ENCODE measurements around the gene LIN28A.

LIN28A gene

DNA sequence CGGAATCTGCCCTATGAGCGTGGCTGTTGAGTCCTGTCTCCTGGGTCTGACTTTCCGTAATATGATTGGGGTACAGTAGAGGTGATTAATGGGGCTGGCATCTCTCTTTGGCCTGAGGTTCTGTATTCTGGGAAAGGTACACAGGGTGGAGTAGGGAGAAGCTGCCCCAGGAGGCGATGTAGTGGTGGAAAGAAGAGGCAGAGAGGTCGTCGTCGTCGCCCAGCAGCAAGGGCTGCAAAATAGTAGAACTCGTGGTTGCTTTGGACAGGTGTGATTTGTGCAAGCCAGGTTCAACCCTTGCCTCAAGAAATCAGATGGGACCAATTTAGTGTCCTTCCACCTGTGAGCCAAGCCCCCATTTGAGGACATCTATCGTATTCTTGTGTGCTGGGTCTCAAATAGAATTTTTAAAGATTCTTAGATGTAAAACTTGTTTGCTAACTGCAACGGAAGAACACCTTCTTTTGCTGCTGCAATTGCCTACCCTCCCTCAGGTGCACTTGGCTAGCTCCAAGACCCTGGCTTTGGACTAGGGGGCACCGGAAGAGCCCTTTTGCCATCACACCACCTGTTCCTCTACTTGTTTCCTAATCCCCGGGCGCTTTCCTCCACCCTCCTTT, 60.4 kb downstream of the LIN28A start:
- no peak for TF ChIP-seq EP300 (IDR thresholded peaks at IDR 0.05; ENCODE audit: borderline replicate concordance)
- no peak for TF ChIP-seq NFIC (IDR thresholded peaks at IDR 0.05)
- TF ChIP-seq YY1 (IDR thresholded peaks at IDR 0.05; ENCODE audit: low read depth) = no peak
- no peak for TF ChIP-seq EGR1 (IDR thresholded peaks at IDR 0.05)
- TF ChIP-seq TEAD4 (IDR thresholded peaks at IDR 0.05) = no peak
- TF ChIP-seq, protein P1, sequence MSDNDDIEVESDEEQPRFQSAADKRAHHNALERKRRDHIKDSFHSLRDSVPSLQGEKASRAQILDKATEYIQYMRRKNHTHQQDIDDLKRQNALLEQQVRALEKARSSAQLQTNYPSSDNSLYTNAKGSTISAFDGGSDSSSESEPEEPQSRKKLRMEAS (IDR thresholded peaks at IDR 0.05) = no peak
- TF ChIP-seq CEBPB (IDR thresholded peaks at IDR 0.05) = no peak
- TF ChIP-seq, protein P2, sequence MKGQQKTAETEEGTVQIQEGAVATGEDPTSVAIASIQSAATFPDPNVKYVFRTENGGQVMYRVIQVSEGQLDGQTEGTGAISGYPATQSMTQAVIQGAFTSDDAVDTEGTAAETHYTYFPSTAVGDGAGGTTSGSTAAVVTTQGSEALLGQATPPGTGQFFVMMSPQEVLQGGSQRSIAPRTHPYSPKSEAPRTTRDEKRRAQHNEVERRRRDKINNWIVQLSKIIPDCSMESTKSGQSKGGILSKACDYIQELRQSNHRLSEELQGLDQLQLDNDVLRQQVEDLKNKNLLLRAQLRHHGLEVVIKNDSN (IDR thresholded peaks at IDR 0.05) = no peak
- TF ChIP-seq RAD21 (IDR thresholded peaks at IDR 0.05; ENCODE audit: low read depth) = no peak
- TF ChIP-seq TAF1 (IDR thresholded peaks at IDR 0.05; ENCODE audit: low read depth) = no peak
- TF ChIP-seq TCF12 (IDR thresholded peaks at IDR 0.05; ENCODE audit: low read depth) = no peak
- TF ChIP-seq, protein P3, sequence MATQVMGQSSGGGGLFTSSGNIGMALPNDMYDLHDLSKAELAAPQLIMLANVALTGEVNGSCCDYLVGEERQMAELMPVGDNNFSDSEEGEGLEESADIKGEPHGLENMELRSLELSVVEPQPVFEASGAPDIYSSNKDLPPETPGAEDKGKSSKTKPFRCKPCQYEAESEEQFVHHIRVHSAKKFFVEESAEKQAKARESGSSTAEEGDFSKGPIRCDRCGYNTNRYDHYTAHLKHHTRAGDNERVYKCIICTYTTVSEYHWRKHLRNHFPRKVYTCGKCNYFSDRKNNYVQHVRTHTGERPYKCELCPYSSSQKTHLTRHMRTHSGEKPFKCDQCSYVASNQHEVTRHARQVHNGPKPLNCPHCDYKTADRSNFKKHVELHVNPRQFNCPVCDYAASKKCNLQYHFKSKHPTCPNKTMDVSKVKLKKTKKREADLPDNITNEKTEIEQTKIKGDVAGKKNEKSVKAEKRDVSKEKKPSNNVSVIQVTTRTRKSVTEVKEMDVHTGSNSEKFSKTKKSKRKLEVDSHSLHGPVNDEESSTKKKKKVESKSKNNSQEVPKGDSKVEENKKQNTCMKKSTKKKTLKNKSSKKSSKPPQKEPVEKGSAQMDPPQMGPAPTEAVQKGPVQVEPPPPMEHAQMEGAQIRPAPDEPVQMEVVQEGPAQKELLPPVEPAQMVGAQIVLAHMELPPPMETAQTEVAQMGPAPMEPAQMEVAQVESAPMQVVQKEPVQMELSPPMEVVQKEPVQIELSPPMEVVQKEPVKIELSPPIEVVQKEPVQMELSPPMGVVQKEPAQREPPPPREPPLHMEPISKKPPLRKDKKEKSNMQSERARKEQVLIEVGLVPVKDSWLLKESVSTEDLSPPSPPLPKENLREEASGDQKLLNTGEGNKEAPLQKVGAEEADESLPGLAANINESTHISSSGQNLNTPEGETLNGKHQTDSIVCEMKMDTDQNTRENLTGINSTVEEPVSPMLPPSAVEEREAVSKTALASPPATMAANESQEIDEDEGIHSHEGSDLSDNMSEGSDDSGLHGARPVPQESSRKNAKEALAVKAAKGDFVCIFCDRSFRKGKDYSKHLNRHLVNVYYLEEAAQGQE (IDR thresholded peaks at IDR 0.05; ENCODE audit: low read depth) = no peak
- TF ChIP-seq ZBTB7A (IDR thresholded peaks at IDR 0.05; ENCODE audit: low read depth) = no peak
- TF ChIP-seq FOXM1 (IDR thresholded peaks at IDR 0.05; ENCODE audit: borderline replicate concordance, low read depth) = no peak
- TF ChIP-seq CREB1 (IDR thresholded peaks at IDR 0.05; ENCODE audit: low read depth) = no peak

DNA sequence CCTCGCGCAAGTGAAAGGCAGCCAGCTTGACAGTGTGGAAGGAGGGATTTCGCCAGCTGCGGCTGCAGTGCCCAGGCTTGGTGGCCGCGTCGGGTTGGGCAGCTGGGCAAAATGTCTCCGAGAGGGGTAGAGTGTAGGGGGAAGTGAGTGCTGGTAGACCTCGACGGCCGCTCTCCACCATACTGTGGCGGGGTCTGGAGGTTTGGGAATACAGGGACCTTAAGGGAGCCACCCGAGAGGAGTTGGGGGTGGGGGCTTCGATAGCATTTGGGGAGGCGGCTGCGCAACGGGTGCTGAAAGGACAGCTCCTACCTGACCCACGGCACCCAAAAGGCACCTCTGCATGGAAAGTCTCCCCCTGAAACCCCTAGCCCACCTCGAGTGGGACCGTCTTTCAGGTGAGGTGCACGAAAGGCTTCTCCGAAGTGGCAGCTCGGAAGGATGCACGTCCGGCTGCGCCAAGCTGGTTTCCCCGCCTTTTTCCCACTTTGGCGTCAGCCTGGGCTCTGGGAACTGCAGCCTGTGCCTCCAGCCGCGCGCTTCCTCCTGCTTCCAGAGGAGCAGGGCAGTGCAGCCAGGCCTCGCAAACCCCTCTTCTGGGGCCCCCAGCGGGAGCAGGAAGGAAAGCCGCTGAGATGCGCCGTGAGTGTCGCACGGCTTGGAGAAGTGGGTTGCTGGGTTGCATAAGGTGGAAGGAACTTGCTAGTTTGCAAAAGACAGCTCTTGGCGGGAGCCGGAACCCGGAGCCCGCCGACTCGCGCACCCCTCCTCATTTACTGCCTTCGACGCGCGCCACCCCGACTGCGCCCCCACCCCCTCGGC, 61.1 kb downstream of the LIN28A start:
- TF ChIP-seq FOXM1 (IDR thresholded peaks at IDR 0.05; ENCODE audit: borderline replicate concordance, low read depth) = no peak
- peak; percentile 24; the same call in 1 of the 2 replicates for TF ChIP-seq NFIC (IDR thresholded peaks at IDR 0.05)
- no peak for TF ChIP-seq EP300 (IDR thresholded peaks at IDR 0.05; ENCODE audit: borderline replicate concordance)
- TF ChIP-seq, protein P3 (IDR thresholded peaks at IDR 0.05; ENCODE audit: low read depth) = peak; percentile 85
- TF ChIP-seq, protein P1 (IDR thresholded peaks at IDR 0.05) = peak; percentile 61
- peak; percentile 83 for TF ChIP-seq ZBTB7A (IDR thresholded peaks at IDR 0.05; ENCODE audit: low read depth)
- TF ChIP-seq CEBPB (IDR thresholded peaks at IDR 0.05) = no peak
- TF ChIP-seq, protein P2 (IDR thresholded peaks at IDR 0.05) = no peak
- no peak for TF ChIP-seq EGR1 (IDR thresholded peaks at IDR 0.05)
- no peak; the same call in 1 of the 2 replicates for TF ChIP-seq TCF12 (IDR thresholded peaks at IDR 0.05; ENCODE audit: low read depth)

DNA sequence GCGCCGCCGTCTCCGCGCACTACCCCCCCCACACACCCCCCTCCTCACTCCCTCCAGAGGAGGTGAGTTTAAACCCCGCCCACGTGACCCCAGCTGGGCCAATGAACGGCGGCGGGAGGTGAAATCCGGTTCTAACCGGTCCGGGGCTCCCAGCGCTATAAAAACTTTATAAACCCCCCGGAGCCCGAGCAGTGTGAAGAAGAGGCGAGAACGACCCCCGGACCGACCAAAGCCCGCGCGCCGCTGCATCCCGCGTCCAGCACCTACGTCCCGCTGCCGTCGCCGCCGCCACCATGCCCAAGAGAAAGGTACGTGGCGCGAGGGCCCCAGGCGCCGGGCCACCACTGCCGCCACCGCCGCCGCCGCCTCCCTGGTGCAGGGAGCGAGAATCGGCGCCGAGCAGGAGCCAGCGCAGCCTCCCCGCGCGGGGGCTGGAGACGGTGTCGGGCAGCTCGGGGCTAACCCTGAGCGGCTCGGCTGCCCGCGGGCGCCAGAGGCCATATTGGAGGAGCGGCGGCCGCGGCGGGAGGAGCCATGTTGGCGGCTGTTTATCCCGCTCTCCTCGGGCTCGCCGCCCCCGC, 61.8 kb downstream of the LIN28A start, which contains the start of gene HMGN2:
TSS of gene HMGN2 (plus strand) at position 121 of the 581 bp plus-strand sequence. CDS start at position 294, 173 bp downstream.
- TF ChIP-seq, protein P1 (IDR thresholded peaks at IDR 0.05) = no peak
- no peak for TF ChIP-seq NFIC (IDR thresholded peaks at IDR 0.05)
- TF ChIP-seq TAF1 (IDR thresholded peaks at IDR 0.05; ENCODE audit: low read depth) = peak; percentile 66
- 0 out of 2 replicates have a peak, but pooled peaks have one; percentile 13 for TF ChIP-seq TEAD4 (IDR thresholded peaks at IDR 0.05)
- no peak for TF ChIP-seq CREB1 (IDR thresholded peaks at IDR 0.05; ENCODE audit: low read depth)
- no peak for TF ChIP-seq RAD21 (IDR thresholded peaks at IDR 0.05; ENCODE audit: low read depth)
- TF ChIP-seq FOXM1 (IDR thresholded peaks at IDR 0.05; ENCODE audit: borderline replicate concordance, low read depth) = no peak
- no peak for TF ChIP-seq EGR1 (IDR thresholded peaks at IDR 0.05)
- TF ChIP-seq, protein P2 (IDR thresholded peaks at IDR 0.05) = peak; percentile 95
- peak; percentile 87 for TF ChIP-seq YY1 (IDR thresholded peaks at IDR 0.05; ENCODE audit: low read depth)
